ENCODE data around the gene ROR1.
"Not testable (repeated sequence)": the region's sequence is repeated elsewhere in the genome, so short reads cannot be mapped to it uniquely, and the experiment has no call there.

ROR1 gene

DNA sequence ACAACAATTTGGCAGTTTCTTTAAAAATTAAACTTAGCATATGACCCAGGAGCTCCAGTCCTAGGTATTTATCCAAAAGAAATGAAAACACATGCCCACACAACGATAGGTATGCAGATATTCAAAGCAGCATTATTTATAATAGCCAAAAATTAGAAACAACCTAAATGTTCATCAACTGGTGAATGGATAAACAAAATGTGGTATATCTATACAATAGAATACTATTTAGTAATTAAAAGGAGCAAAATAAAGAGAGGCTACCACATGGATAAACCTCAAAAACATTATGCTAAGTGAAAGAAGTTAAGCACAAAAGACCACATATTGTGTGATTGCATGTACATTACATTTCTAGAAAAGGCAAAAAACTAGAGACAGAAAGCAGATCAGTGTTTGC lies 51.3 kb downstream of the ROR1 start:
- no peak for DNase-seq (ENCODE audit: low read depth)

DNA sequence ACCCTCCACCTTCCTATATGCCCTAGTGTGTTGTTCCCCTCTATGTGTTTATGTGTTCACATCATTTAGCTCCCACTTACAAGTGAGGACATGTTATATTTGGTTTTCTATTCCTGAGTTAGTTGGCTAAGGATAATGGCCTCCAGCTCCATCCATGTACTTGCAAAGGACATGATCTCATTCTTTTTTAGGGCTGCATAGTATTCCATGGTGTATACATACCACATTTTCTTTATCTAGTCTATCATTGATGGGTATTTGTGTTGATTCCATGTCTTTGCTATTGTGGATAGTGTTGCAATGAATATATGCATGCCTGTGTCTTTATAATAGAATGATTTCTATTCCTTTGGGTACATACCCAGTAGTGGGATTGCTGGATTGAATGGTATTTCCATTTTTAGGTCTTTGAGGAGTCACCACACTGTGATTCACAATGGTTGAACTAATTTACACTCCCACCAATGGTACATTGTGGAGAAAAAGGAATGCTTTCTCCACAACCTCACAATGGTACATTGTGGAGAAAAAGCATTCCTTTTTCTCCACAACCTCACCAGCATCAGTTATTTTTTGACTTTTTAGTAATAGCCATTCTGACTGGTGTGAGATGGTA lies 52.5 kb downstream of the ROR1 start:
- DNase-seq (ENCODE audit: low read depth): not testable (repeated sequence)

DNA sequence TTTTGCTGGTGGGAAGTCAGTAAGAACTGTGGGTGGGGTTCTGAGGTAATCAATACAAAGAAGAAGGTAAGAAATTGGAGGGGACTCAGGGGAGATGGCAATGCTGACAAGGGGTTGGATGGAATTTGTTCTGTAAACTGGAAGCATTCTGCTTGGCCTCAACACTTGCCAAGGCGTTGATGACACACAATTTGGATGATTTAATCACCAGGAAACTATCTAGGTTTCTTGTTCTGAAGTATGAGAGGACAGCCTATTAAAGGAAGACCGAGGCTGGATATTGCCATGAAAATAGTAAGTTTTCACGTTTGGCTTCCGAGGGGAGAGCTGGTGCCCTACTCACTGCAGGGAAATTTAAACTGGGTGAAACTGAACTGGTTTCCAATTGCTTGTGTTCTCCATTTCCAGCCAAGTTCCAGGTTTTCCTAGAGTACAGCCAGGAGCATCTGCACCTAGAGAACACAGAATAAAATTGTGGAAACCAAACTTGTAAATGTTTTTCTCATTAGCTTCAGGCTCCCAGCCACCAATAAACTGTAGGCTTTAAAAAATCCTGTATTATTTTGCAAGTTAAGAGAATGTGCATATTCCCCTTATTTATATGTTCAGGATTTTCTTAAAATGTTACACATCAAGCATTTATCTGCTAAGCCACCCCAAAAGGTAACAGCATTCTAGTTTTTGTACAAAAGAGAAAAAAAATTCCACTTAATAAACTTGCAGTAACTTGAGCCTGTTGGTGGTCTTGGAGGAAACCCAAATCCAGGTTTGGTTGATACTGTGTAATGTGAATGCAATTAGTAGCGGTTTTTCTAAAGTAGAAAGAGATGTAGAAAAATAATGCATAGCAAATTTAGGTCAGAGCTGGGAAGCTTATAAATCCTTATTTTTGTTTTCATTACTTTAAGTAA lies 53.8 kb downstream of the ROR1 start:
- DNase-seq (ENCODE audit: low read depth): no peak

DNA sequence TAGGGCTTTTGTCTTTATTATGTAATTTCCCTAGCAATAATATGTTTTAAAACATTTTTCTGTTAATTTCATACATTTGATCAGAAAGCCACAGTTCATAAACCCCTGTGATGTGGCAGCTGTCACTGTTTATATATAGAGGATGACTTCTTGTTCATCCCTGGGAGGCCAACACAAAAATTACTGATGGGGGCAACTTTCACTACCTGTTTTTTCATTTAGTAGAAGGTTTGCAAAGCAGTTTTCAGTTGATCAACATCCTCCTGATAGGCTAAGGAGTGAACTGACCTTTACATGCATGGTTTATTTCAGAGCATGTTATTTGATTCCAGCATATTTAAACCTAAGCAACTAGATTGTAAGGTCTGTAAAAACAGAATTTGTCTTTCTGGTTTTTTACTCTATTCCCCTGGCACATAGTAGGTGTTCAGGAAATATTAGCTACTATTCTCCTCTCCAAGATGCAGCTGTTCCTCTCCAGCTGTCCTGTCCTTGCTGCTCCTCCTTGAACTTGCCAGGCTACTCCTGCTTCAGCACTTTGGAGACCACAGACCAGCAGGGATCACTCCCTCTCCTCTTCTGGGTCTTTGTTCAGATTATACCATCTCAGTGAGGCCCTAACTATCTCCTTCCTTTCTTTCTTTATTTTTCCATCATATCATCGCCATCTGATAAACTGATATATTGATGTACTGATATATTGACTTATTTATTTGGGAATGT lies 54.7 kb downstream of the ROR1 start:
- no peak for DNase-seq (ENCODE audit: low read depth)

DNA sequence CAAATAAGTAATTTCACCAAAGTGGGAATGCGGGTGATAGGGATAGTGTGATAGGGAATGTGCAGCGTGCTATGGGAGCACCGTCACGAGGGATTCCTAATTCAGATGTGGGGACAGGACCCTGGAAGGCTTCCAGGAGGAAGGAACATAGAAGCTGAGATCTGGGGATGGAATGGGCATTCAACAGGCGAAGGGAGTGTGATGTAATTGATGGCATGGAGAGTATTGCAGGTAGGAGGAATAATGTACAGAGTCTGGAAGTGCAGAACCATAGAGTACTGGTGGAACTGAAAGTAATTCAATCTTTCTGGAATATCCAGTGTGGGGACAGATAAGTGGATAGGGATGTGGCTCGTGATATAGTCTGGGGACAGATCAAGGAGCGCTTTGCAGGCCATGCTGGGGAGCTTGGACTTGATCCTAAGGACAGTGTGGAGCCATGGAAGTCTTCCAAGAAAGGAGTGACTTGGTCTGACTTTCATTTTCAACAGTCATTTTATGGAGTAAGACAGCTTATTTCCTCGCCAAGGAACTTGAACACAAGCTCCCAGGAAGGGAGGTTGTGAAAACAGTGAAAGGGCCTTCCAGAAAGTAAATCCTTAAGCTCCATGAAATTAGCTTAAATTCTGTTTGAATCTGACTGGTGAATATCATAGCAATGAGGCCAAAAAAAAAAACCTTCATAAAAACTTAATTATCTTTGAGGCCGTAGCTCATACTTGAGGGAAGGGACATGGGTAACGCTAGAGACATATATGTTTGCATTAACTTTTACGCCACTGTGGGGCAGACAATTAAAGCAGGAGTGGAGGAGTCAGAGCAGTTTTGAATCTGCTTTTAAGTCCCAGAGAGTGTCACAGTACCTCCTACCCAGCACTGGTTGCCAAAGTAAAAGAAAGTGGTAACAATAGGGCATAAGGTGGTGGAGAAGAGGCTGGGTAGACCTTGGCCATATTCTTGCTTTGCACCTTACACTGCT lies 55.8 kb downstream of the ROR1 start:
- no peak for DNase-seq (ENCODE audit: low read depth)

DNA sequence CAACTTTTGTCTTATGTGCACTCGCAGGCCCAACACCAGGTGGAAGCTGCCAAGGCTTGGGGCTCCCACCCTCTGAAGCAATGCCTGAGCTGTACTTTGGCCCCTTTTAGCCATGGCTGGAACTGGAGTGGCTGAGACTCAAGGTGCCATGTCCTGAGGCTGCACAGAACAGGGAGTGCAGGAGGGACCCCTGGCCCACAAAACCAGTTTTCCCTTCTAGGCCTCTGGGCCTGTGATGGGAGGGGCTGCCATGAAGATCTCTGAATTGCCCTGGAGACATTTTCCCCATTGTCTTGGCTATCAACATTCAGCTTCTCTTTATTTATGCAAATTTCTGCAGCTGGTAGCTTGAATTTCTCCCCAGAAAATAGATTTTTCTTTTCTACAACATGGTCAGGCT lies 57.6 kb downstream of the ROR1 start:
- DNase-seq (ENCODE audit: low read depth): no peak

DNA sequence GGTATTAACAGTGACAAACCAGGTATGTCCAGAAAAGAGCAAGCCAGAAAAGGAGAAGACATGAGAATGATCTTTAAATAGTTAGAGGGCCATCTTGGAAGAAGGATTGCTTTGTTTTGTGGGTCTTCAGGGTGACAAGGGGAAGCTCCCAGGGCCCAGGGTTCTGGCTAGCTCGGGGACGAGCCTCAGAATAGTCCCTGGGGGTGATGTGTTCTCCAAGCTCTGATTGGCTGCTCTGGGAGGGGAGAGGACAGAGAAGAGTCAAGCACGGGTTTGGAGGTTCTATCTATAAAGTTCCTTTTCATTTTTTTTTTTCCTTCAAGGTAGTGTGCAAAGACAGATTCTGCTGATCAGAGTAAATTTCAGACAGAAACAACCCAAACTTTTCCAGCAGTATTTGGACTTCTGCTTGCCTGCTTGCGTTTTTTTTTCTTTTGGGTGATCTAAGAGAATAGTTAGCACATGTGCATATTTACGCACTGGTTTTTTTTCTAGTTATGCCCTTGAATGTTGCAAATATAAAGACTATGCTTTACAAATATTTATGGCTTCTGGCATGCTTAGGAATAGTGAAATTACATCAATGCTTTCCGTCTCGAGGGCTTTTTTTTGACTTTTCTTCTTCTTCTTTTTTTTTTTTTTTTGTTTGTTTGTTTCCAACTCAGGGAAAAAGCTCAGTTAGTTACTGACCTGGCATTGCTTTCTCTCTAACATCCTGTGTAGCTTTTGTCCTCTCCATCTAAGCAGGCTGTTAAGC lies 59.7 kb downstream of the ROR1 start:
- DNase-seq (ENCODE audit: low read depth): no peak

DNA sequence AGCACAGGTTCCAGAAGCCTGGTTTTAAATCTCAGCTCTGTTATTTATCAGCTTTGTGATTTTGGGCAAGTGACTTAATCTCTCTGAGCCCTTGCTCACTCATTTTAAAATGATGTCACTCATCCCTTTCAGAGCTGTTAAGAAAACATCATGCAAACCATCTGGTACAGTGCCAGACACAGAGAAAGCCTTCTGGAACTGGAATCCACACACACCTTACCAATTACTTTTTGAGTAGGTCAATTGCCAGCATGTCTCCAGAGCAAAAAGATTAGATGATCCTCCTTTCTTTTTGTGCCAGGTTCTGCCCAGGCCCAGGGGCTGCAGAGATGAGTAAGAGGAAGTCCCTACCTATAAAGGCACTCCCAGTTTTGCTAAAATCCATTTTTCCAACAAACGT lies 61.3 kb downstream of the ROR1 start:
- no peak for DNase-seq (ENCODE audit: low read depth)

DNA sequence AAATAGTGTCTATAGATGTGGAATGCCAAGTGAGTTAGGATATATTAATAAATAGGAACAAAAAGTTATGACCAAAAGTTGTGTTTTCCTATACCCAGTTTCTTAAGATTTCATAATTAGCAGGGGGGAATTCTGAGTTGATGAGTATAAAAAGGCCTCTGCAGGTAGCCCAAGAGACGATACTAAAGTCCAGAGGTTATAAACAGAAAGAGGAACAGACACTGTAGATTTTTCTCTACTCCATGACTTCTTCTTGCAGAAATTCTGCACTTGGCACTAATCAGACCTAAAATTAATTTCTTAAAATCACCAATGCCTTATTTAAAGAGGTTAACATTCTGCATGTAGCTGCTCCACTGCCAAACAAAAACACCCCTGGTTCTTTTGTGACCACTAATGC lies 62.6 kb downstream of the ROR1 start:
- no peak for DNase-seq (ENCODE audit: low read depth)

DNA sequence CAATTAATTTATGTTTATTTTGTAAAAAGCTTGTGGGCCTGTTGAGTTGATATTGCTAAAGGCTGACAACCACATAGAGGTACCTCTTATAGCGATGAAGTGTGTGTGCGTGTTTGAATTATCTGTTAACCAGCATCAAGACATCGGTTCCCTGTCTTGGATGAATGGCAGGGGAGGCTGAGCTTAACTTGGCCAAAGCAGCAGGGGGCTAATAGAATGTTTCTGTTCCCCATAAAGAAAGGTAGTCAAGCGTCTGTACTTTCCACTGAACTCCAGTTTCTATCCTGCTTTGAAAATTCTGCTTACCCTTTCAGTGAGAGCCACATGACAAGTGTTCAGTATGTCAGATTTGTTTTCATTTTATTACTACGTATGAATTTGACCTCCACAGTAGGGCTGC lies 63.0 kb downstream of the ROR1 start:
- DNase-seq (ENCODE audit: low read depth): no peak

DNA sequence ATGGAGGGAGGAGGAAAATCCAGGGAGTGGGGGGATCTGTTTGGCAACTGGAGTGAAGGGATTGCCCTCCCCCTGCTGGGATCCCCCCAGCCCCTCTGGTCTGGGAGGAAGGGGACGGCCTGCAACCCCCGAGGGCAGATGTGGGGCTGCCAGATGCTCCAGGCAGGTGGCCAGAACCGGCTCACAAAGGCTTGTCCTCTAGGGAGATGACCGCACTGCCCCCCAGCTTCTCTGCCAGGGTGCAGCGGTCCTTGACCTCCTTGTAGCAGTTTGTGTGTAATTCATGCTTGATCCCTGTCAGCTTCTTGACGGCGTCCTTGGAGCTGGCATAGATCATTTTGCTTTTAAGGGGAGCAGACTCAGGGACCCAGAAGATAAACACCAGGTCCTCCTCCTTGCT lies 69.2 kb downstream of the ROR1 start:
- DNase-seq (ENCODE audit: low read depth): no peak

DNA sequence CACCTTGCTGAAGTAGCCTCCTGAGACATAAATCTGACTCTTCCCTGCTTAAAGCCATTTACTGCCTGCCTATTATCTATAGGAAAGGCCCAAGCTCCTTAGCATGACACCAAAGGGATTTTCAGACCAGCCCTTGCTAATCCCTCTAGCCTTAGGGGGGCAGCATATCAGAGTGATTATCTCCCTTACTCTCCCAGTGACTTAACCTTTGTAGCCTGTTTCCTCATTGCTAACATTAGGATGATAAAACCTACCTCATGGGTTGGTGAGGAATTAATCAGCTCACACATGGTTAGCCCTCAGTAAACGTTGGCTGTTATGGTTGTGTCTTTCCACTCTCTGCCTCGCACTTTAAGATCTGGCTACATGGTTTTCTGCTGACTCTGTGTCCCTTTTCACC lies 70.1 kb downstream of the ROR1 start:
- no peak for DNase-seq (ENCODE audit: low read depth)

DNA sequence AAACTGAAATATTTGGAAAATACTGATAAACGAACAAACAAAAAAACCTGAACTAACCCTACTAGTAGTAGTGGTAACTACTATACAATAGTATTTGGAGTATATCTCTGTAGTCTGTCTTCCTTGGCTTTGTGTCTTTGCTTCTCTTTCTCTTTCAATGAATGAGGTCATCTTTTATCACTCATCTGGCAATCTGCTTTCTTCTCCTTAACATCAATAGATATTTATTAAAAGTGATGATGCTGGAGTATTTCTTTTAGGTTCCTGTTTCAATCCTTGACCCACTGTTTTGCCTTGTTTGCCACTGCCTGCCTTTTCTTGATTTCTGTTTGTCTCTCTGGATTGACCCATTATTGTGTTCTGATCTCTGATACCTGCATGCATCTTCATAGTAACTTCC lies 71.5 kb downstream of the ROR1 start:
- DNase-seq (ENCODE audit: low read depth): no peak

DNA sequence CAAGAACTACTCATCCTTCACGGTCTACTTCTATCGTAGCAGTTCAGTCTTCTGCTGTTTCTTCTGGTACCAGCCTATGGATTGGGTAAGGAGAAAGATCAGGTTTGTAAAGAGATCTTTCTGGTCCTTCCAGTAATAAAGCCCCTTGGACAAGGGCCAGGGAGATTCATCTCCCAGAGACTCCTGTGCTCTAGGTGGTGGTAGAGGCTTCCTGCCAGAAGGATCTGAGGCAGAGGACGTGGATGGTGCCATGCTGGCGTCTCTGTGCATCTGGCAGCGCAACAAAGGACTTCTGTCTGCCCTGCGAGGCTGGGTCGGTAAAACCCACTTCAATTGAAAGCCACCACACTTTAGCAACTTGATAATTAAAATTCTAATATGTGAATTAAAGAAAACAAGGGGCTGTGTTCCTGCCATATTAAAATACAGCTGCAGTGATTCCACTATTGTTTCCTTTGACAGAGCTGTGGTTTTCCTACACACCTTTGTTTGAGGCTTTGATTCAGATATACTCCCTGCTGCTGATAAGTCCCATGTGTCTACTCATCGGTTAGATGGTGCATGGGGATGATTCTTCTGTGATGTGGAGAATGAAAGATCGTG lies 73.6 kb downstream of the ROR1 start:
- DNase-seq (ENCODE audit: low read depth): no peak

DNA sequence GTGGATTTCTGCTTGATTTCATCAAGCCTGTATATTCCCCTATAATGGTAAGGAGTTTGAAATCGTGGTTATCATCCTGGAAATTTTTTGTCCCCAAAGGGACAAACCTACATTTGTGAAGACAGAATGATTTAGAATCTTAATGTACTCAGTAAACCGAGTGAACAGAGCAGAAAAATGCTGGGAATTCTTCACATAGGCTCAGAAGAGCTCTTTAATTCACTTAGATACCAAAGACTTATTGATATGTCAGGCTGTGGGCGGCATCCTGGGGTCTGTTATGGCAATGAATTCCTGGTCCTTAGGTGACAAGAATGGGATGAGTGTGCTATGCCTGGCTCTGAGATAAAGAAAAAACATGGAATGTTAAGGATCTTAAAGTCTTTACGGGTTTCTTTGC lies 74.9 kb downstream of the ROR1 start:
- DNase-seq (ENCODE audit: low read depth): no peak

DNA sequence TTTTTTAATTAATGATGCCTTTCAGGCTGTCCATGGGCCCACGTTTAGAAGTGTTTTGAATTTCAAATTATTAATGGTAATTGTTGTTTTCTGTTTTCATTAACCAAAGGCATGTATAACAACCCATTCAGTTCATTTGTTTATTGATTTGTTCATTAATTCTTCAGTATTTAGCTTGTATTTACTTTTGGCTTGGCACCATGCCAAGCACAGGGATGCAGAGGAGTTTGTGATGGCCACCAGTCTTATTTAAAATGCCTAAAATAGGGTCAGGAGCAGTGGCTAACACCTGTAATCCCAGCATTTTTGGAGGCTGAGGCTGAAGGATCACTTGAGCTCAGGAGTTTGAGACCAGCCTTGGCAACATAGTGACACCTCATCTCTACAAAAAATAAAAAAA lies 75.3 kb downstream of the ROR1 start:
- no peak for DNase-seq (ENCODE audit: low read depth)

DNA sequence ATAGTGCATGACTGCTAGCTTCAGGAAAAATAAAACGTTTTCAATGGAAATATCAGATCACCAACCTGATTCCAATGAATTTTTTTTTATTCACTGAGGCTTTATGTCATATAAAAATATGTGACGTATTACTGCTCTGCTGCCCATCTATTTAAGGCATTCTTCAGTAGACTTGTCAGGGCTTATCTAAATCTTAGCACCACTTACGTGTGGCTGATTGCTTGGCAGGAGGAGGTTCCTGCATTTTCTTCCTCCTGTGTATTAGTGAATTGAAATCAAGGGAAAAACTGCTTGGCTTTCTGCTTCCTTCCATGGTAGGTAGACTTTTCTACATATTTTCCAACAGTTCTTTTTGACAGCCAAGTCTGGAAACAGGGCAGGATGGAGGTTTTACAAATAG lies 80.3 kb downstream of the ROR1 start:
- no peak for DNase-seq (ENCODE audit: low read depth)

DNA sequence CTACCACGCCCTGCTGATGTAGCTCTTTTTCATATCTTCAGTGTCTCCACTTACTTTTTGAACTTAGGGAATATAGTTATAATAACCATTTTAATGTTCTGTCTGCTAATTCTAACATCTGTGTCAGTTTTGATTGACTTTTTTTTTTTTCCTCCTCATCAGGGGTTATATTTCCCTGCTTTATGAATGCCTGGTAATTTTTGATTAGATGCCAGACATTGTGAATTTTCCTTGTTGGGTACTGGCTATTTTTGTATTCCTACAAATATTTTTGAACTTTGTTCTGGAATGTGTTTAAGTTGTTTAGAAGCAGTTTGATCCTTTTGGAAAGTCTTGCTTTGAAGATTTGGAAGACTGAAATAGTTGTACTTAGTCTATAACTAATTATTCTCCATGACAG lies 82.1 kb downstream of the ROR1 start:
- no peak for DNase-seq (ENCODE audit: low read depth)

DNA sequence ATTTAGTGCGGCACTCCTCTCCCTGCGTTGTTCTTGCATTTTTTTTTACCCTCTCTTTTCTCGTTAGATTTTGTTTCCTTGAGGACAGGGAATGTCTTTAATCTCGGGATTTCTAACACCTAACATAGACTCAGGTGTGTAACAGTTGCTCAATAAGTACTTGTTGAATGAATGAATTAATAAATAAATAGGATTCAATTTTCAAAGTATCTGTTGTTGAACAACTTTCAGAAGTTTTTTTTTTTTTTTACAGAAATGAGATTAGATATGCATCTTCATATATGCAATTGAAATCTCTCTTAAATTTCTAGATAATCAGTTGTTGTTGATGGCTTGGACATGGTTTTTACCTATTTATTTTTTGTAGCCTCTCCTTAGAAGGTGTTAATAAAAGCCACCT lies 83.1 kb downstream of the ROR1 start:
- DNase-seq (ENCODE audit: low read depth): no peak

DNA sequence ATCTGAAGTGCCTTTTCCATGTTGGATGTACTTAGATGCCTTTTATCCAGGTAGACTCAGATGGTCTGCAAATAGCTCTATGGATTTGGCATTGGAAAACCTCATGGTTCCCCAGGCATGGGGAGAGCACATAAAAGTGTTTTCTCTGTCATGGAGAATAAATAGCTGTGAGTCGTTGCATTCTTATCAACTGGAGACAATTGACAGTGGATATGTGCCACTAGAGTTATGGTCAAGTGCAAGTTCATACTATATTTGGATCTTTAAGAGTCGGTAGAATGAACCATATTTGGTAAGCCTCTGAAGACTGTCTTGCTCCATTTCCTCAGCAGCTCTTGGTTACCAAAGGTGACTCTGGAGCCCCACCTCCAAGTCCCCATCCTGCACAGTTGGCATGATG lies 83.7 kb downstream of the ROR1 start:
- DNase-seq (ENCODE audit: low read depth): no peak

DNA sequence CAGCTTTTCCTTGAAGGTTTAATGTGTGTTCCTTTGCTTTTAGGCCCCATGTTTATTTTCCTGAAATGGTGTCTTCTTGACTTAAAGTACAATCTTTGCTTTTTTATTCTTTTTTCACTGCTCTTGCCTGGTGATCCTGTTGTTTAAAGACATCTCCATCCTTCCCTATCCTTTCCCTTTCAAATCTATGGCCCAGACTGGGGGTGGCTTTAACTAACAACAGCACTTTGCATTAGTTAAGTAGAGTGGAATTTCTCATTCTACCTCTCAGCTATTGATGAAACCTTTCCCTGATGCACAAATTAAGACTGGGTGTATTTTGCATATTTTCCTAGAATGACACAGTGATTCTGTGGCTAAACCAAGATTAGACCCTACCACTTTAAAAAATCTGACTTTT lies 84.3 kb downstream of the ROR1 start:
- DNase-seq (ENCODE audit: low read depth): no peak

Measured in HS-5 (cell line).